Activated CD4-positive, alpha-beta T cell treated with anti-CD3 and anti-CD28 coated beads, Interleukin-2, amount 50 U/mL, for 24 hours (primary cell): Measurements from ENCODE around the gene ATXN1L.
"Not testable (repeated sequence)": the region's sequence is repeated elsewhere in the genome, so short reads cannot be mapped to it uniquely, and the experiment has no call there.

Experiments
- DNase-seq, 2 donors: peaks; one replicate each; pipeline ENCODE4 v3.0.0-alpha.2; 2020; ENCODE audit warnings: low read depth in 1 of 2, low spot score in 1 of 2

ATXN1L gene

DNA sequence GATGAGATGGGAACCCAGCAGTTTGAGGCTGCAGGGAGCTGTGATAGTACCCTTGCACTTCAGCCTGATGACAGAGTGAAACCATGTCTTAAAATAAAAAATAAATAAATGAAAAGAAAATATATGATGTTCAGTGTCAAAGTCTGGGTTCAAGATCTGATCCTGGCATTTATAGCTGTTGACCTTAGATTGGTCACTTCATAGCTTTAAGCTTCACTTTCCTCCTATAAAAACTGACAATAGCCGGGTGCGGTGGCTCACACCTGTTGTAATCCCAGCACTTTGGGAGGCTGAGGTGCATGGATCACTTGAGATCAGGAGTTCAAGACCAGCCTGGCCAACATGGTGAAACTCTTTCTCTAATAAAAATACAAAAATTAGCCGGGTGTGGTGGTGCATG lies 43.4 kb downstream of the ATXN1L start:
- DNase-seq = no peak

DNA sequence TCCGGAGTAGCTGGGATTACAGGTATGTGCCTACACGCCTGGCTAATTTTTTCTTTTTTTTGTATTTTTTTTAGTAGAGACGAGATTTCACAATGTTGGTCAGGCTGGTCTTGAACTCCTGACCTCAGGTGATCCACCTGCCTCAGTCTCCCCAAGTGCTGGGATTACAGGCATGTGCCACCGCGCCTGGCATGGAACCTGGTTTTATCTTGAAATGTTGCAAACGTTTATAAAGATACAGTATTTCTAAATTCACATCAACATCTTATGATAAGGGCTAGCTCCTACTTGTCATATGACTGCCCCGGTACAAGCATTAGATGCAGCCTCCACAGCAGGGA lies 48.1 kb downstream of the ATXN1L start:
- DNase-seq = no peak

DNA sequence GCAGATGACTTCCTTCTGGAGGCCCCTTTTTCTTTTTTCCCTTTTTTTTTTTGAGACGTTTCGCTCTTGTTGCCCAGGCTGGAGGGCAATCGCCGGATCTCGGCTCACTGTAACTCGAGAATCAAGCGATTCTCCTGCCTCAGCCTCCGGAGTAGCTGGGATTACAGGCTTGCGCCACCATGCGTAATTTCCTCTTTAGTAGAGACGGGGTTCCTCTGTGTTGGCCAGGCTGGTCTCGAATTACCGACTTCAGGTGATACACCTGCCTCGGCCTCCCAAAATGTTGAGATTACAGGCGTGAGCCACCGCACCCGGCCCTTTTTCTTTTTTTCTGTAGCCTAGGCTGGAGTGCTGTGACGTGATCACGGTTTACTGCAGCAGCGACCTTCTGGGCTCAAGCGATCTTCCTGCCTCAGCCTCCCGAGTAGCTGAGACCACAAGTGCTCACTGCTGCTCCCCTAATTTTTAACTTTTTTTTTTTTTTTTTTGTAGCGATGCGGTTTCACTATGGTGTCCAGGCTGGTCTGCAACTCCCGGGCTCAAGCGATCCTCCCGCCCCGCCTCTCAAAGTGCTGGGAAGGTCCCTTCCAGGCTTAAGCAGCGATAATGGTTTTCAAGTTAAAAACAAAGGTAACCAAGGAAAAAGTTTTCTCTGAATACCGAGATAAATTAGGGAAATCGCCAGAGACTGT lies 48.6 kb downstream of the ATXN1L start:
- DNase-seq = peak in 1 of 2 donors; percentile 21

DNA sequence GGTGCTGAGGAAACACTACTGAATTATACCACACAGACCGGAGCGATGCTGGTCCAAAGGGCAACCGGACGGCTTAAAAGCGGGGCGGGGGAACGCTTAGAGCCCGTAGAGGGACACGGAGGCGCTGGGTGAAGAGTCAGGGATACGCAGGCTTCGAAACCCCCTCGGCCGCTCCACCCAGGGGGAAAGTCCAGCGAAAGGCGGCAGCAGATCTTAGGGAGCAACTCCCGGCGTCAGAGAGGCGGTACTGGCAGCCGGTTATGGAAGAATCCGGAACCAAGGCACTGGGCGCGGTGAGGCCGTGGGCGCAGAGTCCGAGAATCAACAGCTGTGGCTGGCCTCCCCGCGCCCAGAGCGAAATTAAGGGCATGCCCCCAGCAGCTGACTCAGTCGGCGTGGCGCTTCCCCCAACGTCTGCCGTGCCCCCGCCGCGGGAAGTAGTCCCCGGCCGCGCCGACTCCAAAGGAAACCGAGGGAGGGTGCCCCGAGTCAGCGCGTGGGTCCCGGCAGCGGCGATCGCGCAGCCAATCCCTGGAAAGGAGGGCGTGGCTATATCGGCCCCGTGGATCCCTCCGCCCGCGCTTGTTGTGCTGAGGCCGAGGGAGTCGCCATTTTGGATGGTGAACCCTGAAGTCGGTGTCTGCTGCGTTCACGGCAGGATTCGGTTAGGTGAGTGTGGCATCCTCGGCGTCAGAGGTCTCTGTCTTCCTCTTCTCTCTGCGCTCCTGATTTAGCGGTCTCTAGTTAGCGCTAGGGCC lies 49.3 kb downstream of the ATXN1L start, which contains the start of gene IST1:
Gene IST1 (plus strand): TSS at position 611 of the 758 bp plus-strand sequence. CDS start 20,110 bp downstream, outside the sequence.
- DNase-seq = peak; percentile 94 to 98

DNA sequence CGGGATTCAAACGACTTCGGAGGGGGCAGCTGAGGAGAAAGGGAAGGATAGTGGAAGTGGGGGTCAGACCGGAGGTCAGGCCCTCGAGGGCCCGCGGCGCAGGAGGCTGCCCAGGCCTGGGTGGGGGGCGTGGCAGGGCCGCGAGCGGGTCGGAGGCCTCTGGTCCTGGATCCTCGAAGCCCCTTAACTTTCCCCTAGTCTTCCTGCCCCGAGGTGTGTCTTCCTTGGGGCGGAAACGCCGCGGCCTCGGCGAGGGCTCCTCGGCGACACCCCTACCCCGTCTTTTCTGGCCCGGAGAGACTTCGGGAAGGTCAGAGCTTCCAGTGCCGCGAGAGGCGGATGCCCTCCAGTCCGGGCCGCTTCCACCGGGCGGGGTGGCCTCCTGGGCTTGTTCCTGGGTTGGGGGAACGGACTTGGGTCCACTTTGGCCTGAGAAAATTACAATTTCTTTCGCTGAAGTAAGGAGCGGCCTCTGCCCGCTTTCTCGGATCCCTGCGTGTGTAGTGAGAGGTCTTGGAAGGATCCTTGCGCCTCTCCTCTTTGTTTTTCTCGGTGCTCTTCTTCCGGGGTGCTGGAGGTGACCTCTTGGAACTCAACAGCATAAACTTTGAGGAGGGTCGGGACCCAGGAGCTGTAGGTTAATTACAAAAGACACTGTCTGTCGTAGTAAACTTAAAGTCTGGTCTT lies 50.0 kb downstream of the ATXN1L start:
- no peak for DNase-seq

DNA sequence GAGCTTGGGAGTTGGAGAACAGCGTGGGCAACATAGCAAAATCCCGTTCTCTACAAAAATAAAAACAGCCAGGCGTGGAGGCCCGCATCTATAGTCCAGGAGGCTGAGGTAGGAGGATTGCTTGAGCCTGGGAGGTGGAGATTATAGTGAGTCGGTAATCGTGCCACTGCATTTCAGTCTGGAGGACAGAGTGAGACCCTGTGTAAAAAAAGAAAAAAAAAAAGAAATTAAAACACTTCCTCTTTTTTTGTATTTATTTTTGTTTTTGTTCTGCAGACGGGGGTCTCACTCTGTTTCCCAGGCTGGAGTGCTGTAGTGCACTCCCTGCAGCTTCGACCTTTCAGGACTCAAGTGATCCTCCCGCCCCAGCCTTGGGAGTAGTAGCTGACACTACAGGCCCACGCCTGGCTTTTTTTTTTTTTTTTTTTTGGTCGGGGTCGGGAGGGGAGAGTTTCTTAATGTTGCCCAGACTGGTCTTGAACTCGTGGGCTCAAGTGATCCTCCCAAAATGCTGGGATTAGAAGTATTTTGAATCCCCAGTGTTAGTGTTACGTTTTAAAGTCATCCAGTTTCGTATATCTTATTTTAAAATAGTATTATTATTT lies 51.1 kb downstream of the ATXN1L start:
- DNase-seq = no peak

DNA sequence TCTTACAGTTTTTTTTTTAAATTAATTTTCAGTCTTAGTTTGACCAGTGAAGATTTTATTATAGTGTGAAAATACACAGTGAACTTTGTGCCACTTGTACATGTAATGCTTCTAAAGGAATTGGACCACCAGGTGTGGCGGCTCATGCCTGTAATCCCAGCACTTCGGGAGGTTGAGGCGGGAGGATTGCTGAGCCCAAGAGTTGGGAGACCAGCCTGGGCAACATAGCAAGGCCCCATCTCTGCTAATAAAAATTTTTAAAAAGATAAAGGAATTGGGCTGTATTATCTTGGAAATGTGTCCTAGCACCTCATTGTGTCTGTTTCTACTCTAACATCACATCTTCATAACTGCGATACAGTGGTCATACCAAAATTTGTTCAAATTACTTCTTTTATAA lies 53.4 kb downstream of the ATXN1L start:
- no peak for DNase-seq

DNA sequence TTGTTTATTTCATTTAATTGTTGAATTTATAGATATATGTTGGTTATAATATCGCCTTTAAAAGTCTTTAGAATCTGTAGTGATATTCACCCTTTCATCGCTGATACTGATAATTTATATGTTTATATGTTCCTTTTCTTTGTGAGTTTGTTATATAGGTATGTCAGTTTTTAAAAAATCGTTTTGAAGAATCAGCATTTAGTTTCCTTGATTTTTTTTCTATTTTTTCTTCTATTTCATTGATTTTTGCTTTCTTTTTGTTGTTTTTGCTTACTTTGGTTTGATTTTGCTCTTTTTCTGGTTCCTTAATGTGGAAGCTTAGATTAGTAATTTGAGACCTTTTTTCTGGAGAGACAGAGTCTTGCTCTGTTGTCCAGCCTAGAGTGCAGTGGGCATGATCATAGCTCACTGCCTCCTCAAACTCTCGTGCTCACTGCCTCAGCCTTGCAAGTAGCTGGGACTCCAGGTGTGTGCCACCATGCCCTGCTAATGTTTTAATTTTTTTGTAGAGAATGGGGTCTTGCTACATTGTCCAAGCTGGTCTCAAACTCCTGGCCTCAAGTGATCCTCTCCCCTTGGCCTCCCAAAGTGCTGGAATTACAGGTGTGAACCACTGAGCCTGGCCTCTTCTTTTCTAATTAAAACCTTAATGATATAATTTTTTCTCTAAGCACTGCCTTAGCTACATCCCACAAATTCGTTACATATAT lies 57.0 kb downstream of the ATXN1L start:
- DNase-seq = no peak

DNA sequence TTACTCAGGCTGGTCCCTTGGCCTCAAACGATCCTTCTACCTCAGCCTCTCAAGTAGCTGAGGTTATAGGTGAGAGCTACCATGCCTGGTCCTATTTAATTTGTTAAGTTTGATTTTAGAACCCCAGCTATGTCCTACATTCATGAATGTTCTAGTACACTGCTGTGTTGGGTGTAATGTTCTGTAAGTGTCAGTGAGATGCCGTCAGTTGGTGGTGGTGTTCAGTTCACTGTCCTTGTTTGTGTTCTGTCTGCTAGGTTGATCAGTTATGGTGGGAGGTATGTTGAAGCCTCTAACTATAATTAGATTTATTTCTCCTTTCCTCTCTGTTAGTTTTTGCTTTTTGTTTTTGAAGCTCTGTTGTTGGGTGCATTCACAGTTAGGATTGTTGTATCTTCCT lies 57.8 kb downstream of the ATXN1L start:
- DNase-seq = no peak

DNA sequence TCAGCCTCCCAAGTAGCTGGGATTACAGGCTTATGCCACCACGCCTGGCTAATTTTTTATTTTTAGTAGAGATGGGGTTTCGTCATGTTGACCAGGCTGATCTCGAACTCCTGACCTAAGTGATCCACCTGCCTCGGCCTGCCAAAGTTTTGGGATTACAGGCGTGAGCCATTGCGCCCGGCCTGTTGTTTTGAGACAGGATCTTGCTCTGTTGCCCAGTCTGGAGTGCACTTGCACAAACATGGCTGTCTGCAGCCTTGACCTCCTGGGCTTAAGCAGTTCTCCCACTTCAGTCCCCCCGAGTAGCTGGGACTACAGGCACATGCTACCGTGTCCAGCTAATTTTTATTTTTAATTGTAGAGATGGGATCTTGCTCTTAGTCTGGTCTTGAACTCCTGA lies 58.5 kb downstream of the ATXN1L start:
- DNase-seq = no peak

DNA sequence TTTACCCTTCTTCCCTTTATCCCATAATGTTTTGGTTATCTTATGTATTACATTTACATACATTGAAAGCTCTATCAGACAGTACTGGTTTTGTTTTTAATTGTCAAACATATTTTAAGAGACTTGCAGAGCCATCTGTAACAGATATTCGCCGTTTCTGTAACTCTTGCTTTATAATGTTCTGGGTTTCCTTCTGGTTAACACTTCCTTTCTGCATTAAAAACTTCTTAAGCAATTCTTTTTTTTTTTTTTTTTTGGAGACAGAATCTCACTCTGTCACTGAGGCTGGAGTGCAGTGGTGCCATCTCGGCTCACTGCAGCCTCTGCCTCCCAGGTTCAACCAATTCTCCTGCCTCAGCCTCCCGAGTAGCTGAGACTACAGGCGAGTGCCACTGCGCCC lies 60.0 kb downstream of the ATXN1L start:
- DNase-seq = not testable (repeated sequence)
